Adrenal gland (tissue), 5 donors: ENCODE measurements around the gene ISCU.

Source experiments
- POLR2A ChIP-seq, 2 donors: fragments of 450-650 bp; IDR thresholded peaks; one replicate each; pipeline ENCODE4 v1.6.1; 2017; ENCODE audit warnings: antibody characterized with exemption in 2 of 2, mild to moderate bottlenecking in 2 of 2, moderate library complexity in 1 of 2
- TF ChIP-seq, protein P1 (sequence below), 6 experiments: fragments of 450-650 bp in 4 of 6; fragments of 200-600 bp in 2 of 6; sonication (generic) in 1 of 6; IDR thresholded peaks; 1 replicate in 5 of 6; 2 replicates in 1 of 6; pipeline versions ENCODE4 v1.5.1 to v1.8.0; 2016 to 2021; ENCODE audit warnings: antibody characterized with exemption in 6 of 6, mild to moderate bottlenecking in 2 of 6, moderate library complexity in 1 of 6
- donor health status: DM: no; HTN: no; CAD: no.

DNA sequence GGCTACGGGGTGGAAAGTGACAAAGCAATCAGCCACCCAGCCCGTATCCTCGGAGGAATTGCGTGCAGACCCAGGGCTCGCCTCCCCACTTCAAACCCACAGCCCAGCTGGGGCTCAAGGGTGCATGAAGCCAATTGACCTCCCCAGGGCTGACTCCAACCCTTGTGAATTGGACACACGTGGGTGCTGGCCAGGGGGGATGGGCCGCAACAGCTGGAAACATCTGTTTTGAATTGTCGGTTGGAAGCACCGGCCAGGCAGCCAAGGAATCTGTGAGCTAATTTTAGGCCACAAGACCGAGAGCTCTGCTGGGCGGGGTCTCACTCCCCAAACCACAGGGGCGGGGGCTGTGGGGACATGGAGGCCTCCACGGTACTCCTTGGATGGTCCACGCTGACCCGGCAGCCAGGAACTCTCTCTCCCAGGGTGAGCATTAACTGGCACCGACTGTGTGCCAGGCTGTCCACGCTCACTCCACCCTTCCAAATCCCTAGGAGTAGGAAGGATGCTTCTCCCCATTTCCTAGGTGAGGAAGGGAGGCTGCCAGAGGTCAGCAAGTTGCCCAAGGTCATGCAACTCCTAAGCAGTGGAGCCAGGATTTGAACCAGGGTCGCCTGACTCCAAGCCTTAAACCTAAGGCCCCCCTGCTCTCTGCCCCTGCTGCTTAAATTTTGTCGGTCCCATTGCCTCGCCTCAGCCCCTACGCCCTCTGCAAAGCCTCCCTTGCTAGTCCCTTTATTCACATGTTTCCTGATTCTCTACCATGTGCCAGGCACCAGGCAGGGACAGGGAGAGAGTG lies 47.3 kb downstream of the ISCU start:
- TF ChIP-seq, protein P1, sequence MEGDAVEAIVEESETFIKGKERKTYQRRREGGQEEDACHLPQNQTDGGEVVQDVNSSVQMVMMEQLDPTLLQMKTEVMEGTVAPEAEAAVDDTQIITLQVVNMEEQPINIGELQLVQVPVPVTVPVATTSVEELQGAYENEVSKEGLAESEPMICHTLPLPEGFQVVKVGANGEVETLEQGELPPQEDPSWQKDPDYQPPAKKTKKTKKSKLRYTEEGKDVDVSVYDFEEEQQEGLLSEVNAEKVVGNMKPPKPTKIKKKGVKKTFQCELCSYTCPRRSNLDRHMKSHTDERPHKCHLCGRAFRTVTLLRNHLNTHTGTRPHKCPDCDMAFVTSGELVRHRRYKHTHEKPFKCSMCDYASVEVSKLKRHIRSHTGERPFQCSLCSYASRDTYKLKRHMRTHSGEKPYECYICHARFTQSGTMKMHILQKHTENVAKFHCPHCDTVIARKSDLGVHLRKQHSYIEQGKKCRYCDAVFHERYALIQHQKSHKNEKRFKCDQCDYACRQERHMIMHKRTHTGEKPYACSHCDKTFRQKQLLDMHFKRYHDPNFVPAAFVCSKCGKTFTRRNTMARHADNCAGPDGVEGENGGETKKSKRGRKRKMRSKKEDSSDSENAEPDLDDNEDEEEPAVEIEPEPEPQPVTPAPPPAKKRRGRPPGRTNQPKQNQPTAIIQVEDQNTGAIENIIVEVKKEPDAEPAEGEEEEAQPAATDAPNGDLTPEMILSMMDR (IDR thresholded peaks at IDR 0.05) = no peak
- TF ChIP-seq POLR2A (IDR thresholded peaks at IDR 0.05) = no peak
